H9 (cell line): Measurements from ENCODE around the gene LTBP2. TPM values are rescaled to one million over a fixed set of nuclear protein-coding genes. Genes with fewer than 3 reads are reported as not detected.

Source experiments
- DNase-seq: peaks from one replicate; pipeline ENCODE4 v3.0.0-alpha.2; 2017
- H2AFZ ChIP-seq: one replicate; pipeline ENCODE4 v1.6.1; 2013; ENCODE audit warnings: mild to moderate bottlenecking, low read length, control low read depth, moderate library complexity
- H2AK5ac ChIP-seq: 2 replicates; pipeline ENCODE4 v1.6.1; 2013; ENCODE audit warnings: low read length, control low read depth, mixed read lengths; ENCODE audit not compliant: insufficient read length
- H2BK120ac ChIP-seq: one replicate; pipeline ENCODE4 v1.6.1; 2013; ENCODE audit warnings: low read depth, mild to moderate bottlenecking, low read length, control low read depth, inconsistent platforms; ENCODE audit not compliant: poor library complexity, severe bottlenecking
- H2BK12ac ChIP-seq: 2 replicates; pipeline ENCODE4 v1.6.1; 2013; ENCODE audit warnings: low read length, control low read depth, mixed read lengths, low read depth; ENCODE audit not compliant: insufficient read length
- H2BK15ac ChIP-seq: 2 replicates; pipeline ENCODE4 v1.6.1; 2013; ENCODE audit warnings: low read depth, low read length, control low read depth
- H2BK20ac ChIP-seq: one replicate; pipeline ENCODE4 v1.6.1; 2013; ENCODE audit warnings: low read depth, mild to moderate bottlenecking, low read length, control low read depth, inconsistent platforms; ENCODE audit not compliant: poor library complexity, severe bottlenecking
- H2BK5ac ChIP-seq: 2 replicates; pipeline ENCODE4 v1.6.1; 2013; ENCODE audit warnings: low read length, control low read depth, mixed read lengths; ENCODE audit not compliant: insufficient read length
- H3K14ac ChIP-seq: 2 replicates; pipeline ENCODE4 v1.6.1; 2013; ENCODE audit warnings: low read length, control low read depth; ENCODE audit not compliant: insufficient read depth
- H3K18ac ChIP-seq: 2 replicates; pipeline ENCODE4 v1.6.1; 2013; ENCODE audit warnings: low read depth, mild to moderate bottlenecking, mixed read lengths, low read length, control low read depth; ENCODE audit not compliant: insufficient read length
- H3K23ac ChIP-seq: 2 replicates; pipeline ENCODE4 v1.6.1; 2013; ENCODE audit warnings: low read length, control low read depth, mixed read lengths, low read depth; ENCODE audit not compliant: insufficient read length
- H3K23me2 ChIP-seq: 2 replicates; pipeline ENCODE4 v1.6.1; 2013; ENCODE audit warnings: low read depth, mild to moderate bottlenecking, mixed read lengths, low read length, control low read depth; ENCODE audit not compliant: insufficient read length, poor library complexity, severe bottlenecking
- H3K27ac ChIP-seq: 2 replicates; pipeline ENCODE4 v1.5.1; 2013; ENCODE audit warnings: low read length, control low read depth, mixed read lengths, low read depth; ENCODE audit not compliant: insufficient read length
- H3K27me3 ChIP-seq: 2 replicates; pipeline ENCODE4 v1.6.1; 2013; ENCODE audit warnings: low read length, control low read depth, inconsistent platforms; ENCODE audit not compliant: insufficient read depth
- H3K4ac ChIP-seq: 2 replicates; pipeline ENCODE4 v1.6.1; 2013; ENCODE audit warnings: low read depth, mild to moderate bottlenecking, control low read depth, inconsistent platforms, low read length, moderate library complexity
- H3K4me1 ChIP-seq: 2 replicates; pipeline ENCODE4 v1.6.1; 2013; ENCODE audit warnings: low read length, control low read depth, inconsistent platforms; ENCODE audit not compliant: insufficient read depth
- H3K4me2 ChIP-seq: 2 replicates; pipeline ENCODE4 v1.6.1; 2013; ENCODE audit warnings: low read length, control low read depth, mixed read lengths; ENCODE audit not compliant: insufficient read length, insufficient read depth
- H3K56ac ChIP-seq: 2 replicates; pipeline ENCODE4 v1.6.1; 2013; ENCODE audit warnings: low read depth, mild to moderate bottlenecking, mixed read lengths, low read length, control low read depth; ENCODE audit not compliant: insufficient read length
- H3K79me1 ChIP-seq: 2 replicates; pipeline ENCODE4 v1.6.1; 2013; ENCODE audit warnings: low read depth, mild to moderate bottlenecking, moderate library complexity, low read length, control low read depth, inconsistent platforms; ENCODE audit not compliant: insufficient read depth, poor library complexity, severe bottlenecking
- H3K79me2 ChIP-seq: 2 replicates; pipeline ENCODE4 v1.6.1; 2013; ENCODE audit warnings: low read length, control low read depth, inconsistent platforms; ENCODE audit not compliant: insufficient read depth
- H3K9ac ChIP-seq: 2 replicates; pipeline ENCODE4 v1.6.1; 2013; ENCODE audit warnings: low read length, control low read depth, mixed read lengths; ENCODE audit not compliant: insufficient read length; ENCODE audit errors: extremely low read depth
- H3K9me3 ChIP-seq: one replicate; pipeline ENCODE4 v1.6.1; 2013; ENCODE audit warnings: low read depth, low read length, inconsistent platforms; ENCODE audit not compliant: control insufficient read depth
- H3T11ph ChIP-seq: one replicate; pipeline ENCODE4 v1.6.1; 2013; ENCODE audit warnings: mild to moderate bottlenecking, low read length, control low read depth, inconsistent platforms
- H4K20me1 ChIP-seq: one replicate; pipeline ENCODE4 v1.6.1; 2013; ENCODE audit not compliant: control insufficient read depth, insufficient read length, insufficient read depth
- H4K5ac ChIP-seq: 2 replicates; pipeline ENCODE4 v1.6.1; 2013; ENCODE audit warnings: low read depth, mild to moderate bottlenecking, mixed read lengths, low read length, control low read depth; ENCODE audit not compliant: insufficient read length
- H4K8ac ChIP-seq: replicated peaks from 2 replicates; pipeline ENCODE4 v1.6.1; 2013; ENCODE audit warnings: low read length, control low read depth, mixed read lengths, low read depth; ENCODE audit not compliant: insufficient read length
- H4K91ac ChIP-seq: 2 replicates; pipeline ENCODE4 v1.6.1; 2013; ENCODE audit warnings: low read depth, mild to moderate bottlenecking, moderate library complexity, mixed read lengths, low read length, control low read depth; ENCODE audit not compliant: insufficient read length
- H3K27ac Mint-ChIP-seq, 3 experiments: 2 replicates in 2 of 3; 3 replicates in 1 of 3; pipeline ENCODE4 v1.8.0; 2020 to 2021; ENCODE audit warnings: mixed read lengths in 3 of 3, mild to moderate bottlenecking in 1 of 3, moderate library complexity in 1 of 3
- H3K27me3 Mint-ChIP-seq: 2 replicates; pipeline ENCODE4 v1.8.0; 2021; ENCODE audit warnings: low read depth, mild to moderate bottlenecking, moderate library complexity, mixed read lengths
- H3K36me3 Mint-ChIP-seq, 3 experiments: 2 replicates in 2 of 3; 3 replicates in 1 of 3; pipeline ENCODE4 v1.8.0; 2020 to 2021; ENCODE audit warnings: low read depth in 3 of 3, mixed read lengths in 3 of 3; ENCODE audit not compliant: insufficient read depth in 1 of 3
- H3K4me1 Mint-ChIP-seq, 2 experiments: 2 replicates each; pipeline ENCODE4 v1.8.0; 2020; ENCODE audit warnings: mixed read lengths in 2 of 2
- H3K4me3 Mint-ChIP-seq, 2 experiments: 2 replicates in 1 of 2; 3 replicates in 1 of 2; pipeline ENCODE4 v1.8.0; 2020 to 2021; ENCODE audit warnings: mild to moderate bottlenecking in 2 of 2, mixed read lengths in 2 of 2, moderate library complexity in 1 of 2
- H3K9me3 Mint-ChIP-seq, 2 experiments: 2 replicates in 1 of 2; 3 replicates in 1 of 2; pipeline ENCODE4 v1.8.0; 2020; ENCODE audit warnings: mild to moderate bottlenecking in 2 of 2, mixed read lengths in 2 of 2, moderate library complexity in 1 of 2
- WGBS: extraction: QIAGEN DNeasy Blood & Tissue Kit; methylation state at CpG from one replicate; pipeline ENCODE4 v1.1.7; 2013; ENCODE audit warnings: missing lambda C conversion rate, low lambda C conversion rate, mixed read lengths; ENCODE audit not compliant: insufficient read length; ENCODE audit errors: extremely low coverage; 5-methylcytosine and 5-hydroxymethylcytosine counted together
- total RNA-seq: library from RNA; stranded (reverse); gene quantifications from 2 replicates; pipeline ENCODE4 v1.2.1, GENCODE V29; 2021
- TF ChIP-seq, protein P1 (sequence below): fragments of 200-600 bp; sonication (generic); conservative IDR thresholded peaks from 3 replicates; pipeline ENCODE4 v1.8.0; 2021; ENCODE audit warnings: antibody characterized with exemption, mild to moderate bottlenecking

The LTBP2 gene
- total RNA-seq, 1 experiment from 2014 or later: 0.77 TPM

DNA sequence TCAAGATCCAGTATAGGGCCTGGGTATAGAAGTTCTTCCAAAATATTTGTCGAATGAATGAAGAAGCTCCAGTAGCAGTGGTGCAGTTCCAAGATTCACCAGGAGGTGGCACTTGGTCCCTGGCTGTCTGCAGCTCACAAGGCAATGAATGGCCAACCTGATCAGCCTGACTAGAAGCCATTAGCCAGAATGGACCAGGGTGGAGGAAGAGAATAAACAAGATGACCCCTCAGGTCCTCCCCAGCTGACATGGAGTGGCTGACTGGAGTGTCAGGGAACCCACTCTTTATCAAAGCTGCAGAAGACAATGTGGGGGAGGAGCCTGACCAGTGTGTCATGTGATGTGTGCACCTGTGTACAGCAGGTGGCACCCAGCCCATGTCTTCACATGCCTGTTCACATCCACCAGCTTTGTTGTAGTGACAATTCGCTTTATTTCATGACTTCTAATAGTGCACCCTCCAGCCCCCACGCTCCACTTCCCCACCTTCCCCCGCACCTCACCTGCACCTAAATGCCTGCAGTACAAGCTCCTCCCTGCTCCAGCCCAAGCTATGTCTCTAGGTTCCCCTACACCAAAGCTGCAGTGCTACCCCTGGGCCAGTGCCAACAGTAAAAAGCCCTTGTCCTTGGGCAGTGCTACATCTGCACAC is 3.0 kb downstream of the LTBP2 start:
- Histone ChIP-seq H2BK5ac (no peak overlapping the region), H3K27ac (no peak overlapping the region), H3K4ac (no peak overlapping the region), H3K56ac (no peak overlapping the region), H2BK20ac (no peak overlapping the region), H2BK12ac (no peak overlapping the region), H3K79me1 (no peaks in the 10 kb centered on the region), H3K18ac (no peak overlapping the region), H4K91ac (no peak overlapping the region), H3K23ac (no peak overlapping the region), H3K4me1 (no peaks in the 10 kb centered on the region), H2BK15ac (no peak overlapping the region), H4K20me1 (no peaks in the 10 kb centered on the region), H3K27me3 (peaks cover 26% of the 10 kb centered on the region), H3K9me3 (no peaks in the 10 kb centered on the region), H2AK5ac (no peak overlapping the region), H3K79me2 (no peaks in the 10 kb centered on the region), H3K4me2 (no peak overlapping the region), H3T11ph (no peak overlapping the region), H4K8ac (no peak overlapping the region), H2BK120ac (no peak overlapping the region), H2AFZ (no peak overlapping the region), H3K14ac (no peak overlapping the region), H3K23me2 (peaks cover 15% of the 10 kb centered on the region), H4K5ac (no peak overlapping the region), H3K9ac (no peak overlapping the region)
- no CpG with 5 or more reads among the region's 4 CpGs for WGBS
- peak; percentile 83 for DNase-seq
- Mint-ChIP-seq H3K4me3 (peak overlapping the region in 1 of 2 experiments; percentile 25; a peak in 2 of 5 replicates), H3K9me3 (peaks cover 5% of the 10 kb centered on the region in 2 experiments; a peak in 4 of 5 replicates), H3K27ac (peak overlapping the region in 1 of 3 experiments; percentile 59; a peak in 1 of 7 replicates), H3K4me1 (peaks cover 6 to 12% of the 10 kb centered on the region in 2 experiments; a peak in 3 of 4 replicates), H3K36me3 (peaks cover 0 to 5% (median 0%) of the 10 kb centered on the region in 3 experiments; a peak in 2 of 7 replicates), H3K27me3 (peaks cover 49% of the 10 kb centered on the region)
- TF ChIP-seq, protein P1, sequence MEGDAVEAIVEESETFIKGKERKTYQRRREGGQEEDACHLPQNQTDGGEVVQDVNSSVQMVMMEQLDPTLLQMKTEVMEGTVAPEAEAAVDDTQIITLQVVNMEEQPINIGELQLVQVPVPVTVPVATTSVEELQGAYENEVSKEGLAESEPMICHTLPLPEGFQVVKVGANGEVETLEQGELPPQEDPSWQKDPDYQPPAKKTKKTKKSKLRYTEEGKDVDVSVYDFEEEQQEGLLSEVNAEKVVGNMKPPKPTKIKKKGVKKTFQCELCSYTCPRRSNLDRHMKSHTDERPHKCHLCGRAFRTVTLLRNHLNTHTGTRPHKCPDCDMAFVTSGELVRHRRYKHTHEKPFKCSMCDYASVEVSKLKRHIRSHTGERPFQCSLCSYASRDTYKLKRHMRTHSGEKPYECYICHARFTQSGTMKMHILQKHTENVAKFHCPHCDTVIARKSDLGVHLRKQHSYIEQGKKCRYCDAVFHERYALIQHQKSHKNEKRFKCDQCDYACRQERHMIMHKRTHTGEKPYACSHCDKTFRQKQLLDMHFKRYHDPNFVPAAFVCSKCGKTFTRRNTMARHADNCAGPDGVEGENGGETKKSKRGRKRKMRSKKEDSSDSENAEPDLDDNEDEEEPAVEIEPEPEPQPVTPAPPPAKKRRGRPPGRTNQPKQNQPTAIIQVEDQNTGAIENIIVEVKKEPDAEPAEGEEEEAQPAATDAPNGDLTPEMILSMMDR: peak; percentile 98
